NCI-H128 (cell line): ENCODE data around the gene MARF1.
"Not testable (repeated sequence)": the region's sequence is repeated elsewhere in the genome, so short reads cannot be mapped to it uniquely, and the experiment has no call there.

Experiments
- DNase-seq: peaks from one replicate; lab custom pipeline; 2025; ENCODE audit not compliant: unreplicated experiment; lab: John Stamatoyannopoulos, UW

Gene MARF1

GRCh38 chr16:15652293-15653001 lies 9.5 kb upstream of the MARF1 start:
- no peak for DNase-seq

GRCh38 chr16:15650698-15651171 lies 7.8 kb upstream of the MARF1 start:
- DNase-seq = no peak

GRCh38 chr16:15650019-15650697 lies 7.2 kb upstream of the MARF1 start, which contains the start of gene NDE1:
Gene NDE1 (plus strand): TSS chr16:15650245. CDS start chr16:15664779, 14,534 bp downstream.
- DNase-seq = peak; percentile 38

GRCh38 chr16:15649727-15650018 lies 6.7 kb upstream of the MARF1 start:
- DNase-seq = no peak

- not testable (repeated sequence) for DNase-seq
These were observed 6.4 kb upstream of the MARF1 start for GRCh38 chr16:15649311-15649710.

- no peak for DNase-seq
These were observed 5.3 kb upstream of the MARF1 start for GRCh38 chr16:15648135-15648730.

- no peak for DNase-seq
These were observed 4.5 kb upstream of the MARF1 start for GRCh38 chr16:15647294-15648014.

- DNase-seq = not testable (repeated sequence)
These were observed 3.8 kb upstream of the MARF1 start for GRCh38 chr16:15646557-15647293.

- not testable (repeated sequence) for DNase-seq
These were observed 2.1 kb upstream of the MARF1 start for GRCh38 chr16:15644962-15645465.

- DNase-seq = no peak
These were observed 1.5 kb upstream of the MARF1 start for GRCh38 chr16:15644267-15644961.

- no peak for DNase-seq
These were observed 944 bp upstream of the MARF1 start for GRCh38 chr16:15643946-15644250.

GRCh38 chr16:15642557-15643047 lies 352 bp downstream of the MARF1 start:
- DNase-seq = peak; percentile 8

- no peak for DNase-seq
These were observed 999 bp downstream of the MARF1 start for GRCh38 chr16:15641753-15642556.

- DNase-seq = no peak
These were observed 2.0 kb downstream of the MARF1 start for GRCh38 chr16:15640966-15641365.

- DNase-seq = no peak
These were observed 3.8 kb downstream of the MARF1 start for GRCh38 chr16:15639061-15639568.

- DNase-seq = no peak
These were observed 6.5 kb downstream of the MARF1 start for GRCh38 chr16:15636392-15636873.

GRCh38 chr16:15635926-15636325 lies 7.0 kb downstream of the MARF1 start:
- no peak for DNase-seq

GRCh38 chr16:15631730-15632409 lies 11.1 kb downstream of the MARF1 start:
- no peak for DNase-seq
